NCI-H1694 treated with DMSO at 0.1 percent for 48 hours (cell line): Measurements from ENCODE around the gene CASK.
"Not testable (repeated sequence)": the region's sequence is repeated elsewhere in the genome, so short reads cannot be mapped to it uniquely, and the experiment has no call there.

Experiments
- DNase-seq: peaks from one replicate; lab custom pipeline; 2025; lab: John Stamatoyannopoulos, UW

The CASK gene

GRCh38 chrX:41516456-41516855 is 406.9 kb downstream of the CASK start:
- DNase-seq, result no peak

GRCh38 chrX:41515376-41515775 is 408.0 kb downstream of the CASK start:
- no peak for DNase-seq

GRCh38 chrX:41514179-41514578 is 409.2 kb downstream of the CASK start:
- no peak for DNase-seq

GRCh38 chrX:41512853-41513252 is 410.5 kb downstream of the CASK start:
- not testable (repeated sequence) for DNase-seq

GRCh38 chrX:41512394-41512793 is 411.0 kb downstream of the CASK start:
- no peak for DNase-seq

GRCh38 chrX:41507919-41508318 is 415.4 kb downstream of the CASK start:
- DNase-seq, result no peak

- no peak for DNase-seq
These were observed 421.4 kb downstream of the CASK start for GRCh38 chrX:41502004-41502403.

GRCh38 chrX:41499984-41500383 is 423.4 kb downstream of the CASK start:
- DNase-seq, result no peak

- no peak for DNase-seq
These were observed 424.2 kb downstream of the CASK start for GRCh38 chrX:41499195-41499594.

- DNase-seq, result no peak
These were observed 431.9 kb downstream of the CASK start for GRCh38 chrX:41491267-41492004.

- DNase-seq, result no peak
These were observed 432.9 kb downstream of the CASK start for GRCh38 chrX:41490446-41490845.

- DNase-seq, result no peak
These were observed 441.1 kb downstream of the CASK start for GRCh38 chrX:41482154-41482850.

- DNase-seq, result no peak
These were observed 441.9 kb downstream of the CASK start for GRCh38 chrX:41481264-41482109.

- no peak for DNase-seq
These were observed 442.7 kb downstream of the CASK start for GRCh38 chrX:41480508-41481260.

GRCh38 chrX:41478381-41478911 is 444.9 kb downstream of the CASK start:
- no peak for DNase-seq

- no peak for DNase-seq
These were observed 447.6 kb downstream of the CASK start for GRCh38 chrX:41475591-41476241.

GRCh38 chrX:41475191-41475590 is 448.2 kb downstream of the CASK start:
- no peak for DNase-seq

GRCh38 chrX:41474726-41475100 is 448.6 kb downstream of the CASK start:
- DNase-seq, result no peak

- no peak for DNase-seq
These were observed 449.2 kb downstream of the CASK start for GRCh38 chrX:41473936-41474725.

GRCh38 chrX:41472231-41472815 is 451.0 kb downstream of the CASK start:
- DNase-seq, result no peak
